ENCODE data around the gene NIP7. TPM values are rescaled to one million over a fixed set of nuclear protein-coding genes. Genes with fewer than 3 reads are reported as not detected.

Gene NIP7
- total RNA-seq, 1 experiment from 2014 or later: 72.8 TPM

DNA sequence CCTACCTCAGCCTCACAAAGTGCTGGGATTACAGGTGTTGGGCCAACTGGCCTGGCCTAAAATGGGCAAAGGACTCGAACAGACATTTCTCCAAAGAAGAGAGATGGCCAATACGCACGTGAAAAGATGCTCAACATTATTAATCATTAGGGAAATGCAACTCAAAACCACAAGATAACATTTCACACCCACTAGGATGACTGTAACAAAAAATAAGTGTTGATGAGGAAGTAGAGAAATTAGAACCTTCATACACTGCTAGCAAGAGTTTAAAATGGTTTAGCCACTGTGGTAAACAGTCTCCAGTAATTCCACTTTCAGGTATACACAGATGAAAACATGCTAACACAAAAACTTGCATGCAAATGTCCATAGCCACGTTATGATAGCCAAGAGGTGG lies 6.4 kb downstream of the NIP7 start:
- Histone ChIP-seq H4K8ac (replicated peaks; ENCODE audit: insufficient read length, low read depth, low read length) (no peak overlapping the region), H2BK120ac (ENCODE audit: low read depth, low read length, poor library complexity, severe bottlenecking) (no peak overlapping the region), H4K20me1 (ENCODE audit: control insufficient read depth, insufficient read depth, insufficient read length) (no peaks in the 10 kb centered on the region), H3K4me2 (ENCODE audit: insufficient read depth, insufficient read length, low read length) (no peak overlapping the region), H4K5ac (ENCODE audit: insufficient read length, low read depth, low read length) (no peak overlapping the region), H3T11ph (ENCODE audit: low read length) (no peak overlapping the region), H2BK5ac (ENCODE audit: insufficient read length, low read length) (no peak overlapping the region), H2BK12ac (ENCODE audit: insufficient read length, low read depth, low read length) (no peak overlapping the region), H3K9me3 (ENCODE audit: control insufficient read depth, low read depth, low read length) (no peaks in the 10 kb centered on the region), H3K56ac (ENCODE audit: insufficient read length, low read depth, low read length) (no peak overlapping the region), H3K27me3 (ENCODE audit: insufficient read depth, low read length) (no peaks in the 10 kb centered on the region), H3K4ac (ENCODE audit: low read depth, low read length) (no peak overlapping the region), H2AFZ (ENCODE audit: low read length) (no peak overlapping the region), H3K79me2 (ENCODE audit: insufficient read depth, low read length) (peaks cover 1% of the 10 kb centered on the region; the same call in 1 of the 2 replicates), H3K14ac (ENCODE audit: insufficient read depth, low read length) (no peak overlapping the region), H2AK5ac (ENCODE audit: insufficient read length, low read length) (no peak overlapping the region), H3K23ac (ENCODE audit: insufficient read length, low read depth, low read length) (no peak overlapping the region), H3K18ac (ENCODE audit: insufficient read length, low read depth, low read length) (no peak overlapping the region), H3K9ac (ENCODE audit: extremely low read depth, insufficient read length, low read length) (no peak overlapping the region), H3K4me1 (ENCODE audit: insufficient read depth, low read length) (no peaks in the 10 kb centered on the region), H3K79me1 (ENCODE audit: insufficient read depth, low read depth, low read length, poor library complexity, severe bottlenecking) (peaks cover 6% of the 10 kb centered on the region), H4K91ac (ENCODE audit: insufficient read length, low read depth, low read length) (no peak overlapping the region), H2BK15ac (ENCODE audit: low read depth, low read length) (no peak overlapping the region), H2BK20ac (ENCODE audit: low read depth, low read length, poor library complexity, severe bottlenecking) (no peak overlapping the region), H3K27ac (ENCODE audit: insufficient read length, low read depth, low read length) (no peak overlapping the region), H3K23me2 (ENCODE audit: insufficient read length, low read depth, low read length, poor library complexity, severe bottlenecking) (no peaks in the 10 kb centered on the region)
- peaks cover 10 to 37% (median 28%) of the 10 kb centered on the region in 3 experiments; a peak in 6 of 7 replicates for H3K36me3 Mint-ChIP-seq (ENCODE audit: insufficient read depth in 1 of 3, low read depth in 3 of 3)
- H3K4me1 Mint-ChIP-seq: peaks cover 2 to 4% of the 10 kb centered on the region in 2 experiments; a peak in 3 of 4 replicates
- H3K27me3 Mint-ChIP-seq (ENCODE audit: low read depth): no peaks in the 10 kb centered on the region
- no peak for TF ChIP-seq CTCF (conservative IDR thresholded peaks at IDR 0.05)
- H3K9me3 Mint-ChIP-seq: no peaks in the 10 kb centered on the region
- no peak overlapping the region; a peak in 1 of 7 replicates for H3K27ac Mint-ChIP-seq
- no CpG with 5 or more reads among the region's 4 CpGs for WGBS (ENCODE audit: extremely low coverage, insufficient read length, low lambda C conversion rate)
- no peak overlapping the region for H3K4me3 Mint-ChIP-seq
- no peak for DNase-seq

Measured in H9 (cell line).